ENCODE results near the gene TGFB1.

Gene TGFB1

GRCh38 chr19:41307090-41307875, 46.4 kb downstream of the TGFB1 start:
- Histone ChIP-seq H3K4me3 (ENCODE audit: low read length, poor library complexity, severe bottlenecking) (peak overlapping the region; percentile 46), H3K4me2 (ENCODE audit: low read depth, low read length, poor library complexity, severe bottlenecking) (peak overlapping the region; percentile 68), H3K79me2 (ENCODE audit: insufficient read depth, low read length) (peaks cover 27% of the 10 kb centered on the region), H3K4me1 (ENCODE audit: insufficient read depth, low read length, poor library complexity, severe bottlenecking) (peaks cover 43% of the 10 kb centered on the region), H2AFZ (ENCODE audit: low read length) (no peak overlapping the region), H3K27me3 (ENCODE audit: insufficient read depth, low read length, poor library complexity, severe bottlenecking) (no peaks in the 10 kb centered on the region), H3K9me3 (ENCODE audit: insufficient read depth, low read depth, low read length) (no peaks in the 10 kb centered on the region), H3K9ac (ENCODE audit: low read depth, low read length, poor library complexity, severe bottlenecking) (peak overlapping the region; percentile 59), H4K20me1 (ENCODE audit: insufficient read depth, low read length, poor library complexity, severe bottlenecking) (peaks cover 27% of the 10 kb centered on the region), H3K36me3 (ENCODE audit: insufficient read depth, low read length) (peaks cover 58% of the 10 kb centered on the region), H3K9me2 (replicated peaks; ENCODE audit: low read depth, low read length) (no peaks in the 10 kb centered on the region), H3F3A (ENCODE audit: low read depth) (peaks cover 6% of the 10 kb centered on the region; the same call in 1 of the 2 replicates)
- TF ChIP-seq EZH2phosphoT487 (IDR thresholded peaks at IDR 0.05; ENCODE audit: borderline replicate concordance), result no peak
- TF ChIP-seq, protein P1, sequence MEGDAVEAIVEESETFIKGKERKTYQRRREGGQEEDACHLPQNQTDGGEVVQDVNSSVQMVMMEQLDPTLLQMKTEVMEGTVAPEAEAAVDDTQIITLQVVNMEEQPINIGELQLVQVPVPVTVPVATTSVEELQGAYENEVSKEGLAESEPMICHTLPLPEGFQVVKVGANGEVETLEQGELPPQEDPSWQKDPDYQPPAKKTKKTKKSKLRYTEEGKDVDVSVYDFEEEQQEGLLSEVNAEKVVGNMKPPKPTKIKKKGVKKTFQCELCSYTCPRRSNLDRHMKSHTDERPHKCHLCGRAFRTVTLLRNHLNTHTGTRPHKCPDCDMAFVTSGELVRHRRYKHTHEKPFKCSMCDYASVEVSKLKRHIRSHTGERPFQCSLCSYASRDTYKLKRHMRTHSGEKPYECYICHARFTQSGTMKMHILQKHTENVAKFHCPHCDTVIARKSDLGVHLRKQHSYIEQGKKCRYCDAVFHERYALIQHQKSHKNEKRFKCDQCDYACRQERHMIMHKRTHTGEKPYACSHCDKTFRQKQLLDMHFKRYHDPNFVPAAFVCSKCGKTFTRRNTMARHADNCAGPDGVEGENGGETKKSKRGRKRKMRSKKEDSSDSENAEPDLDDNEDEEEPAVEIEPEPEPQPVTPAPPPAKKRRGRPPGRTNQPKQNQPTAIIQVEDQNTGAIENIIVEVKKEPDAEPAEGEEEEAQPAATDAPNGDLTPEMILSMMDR (conservative IDR thresholded peaks at IDR 0.05; ENCODE audit: low read length), result no peak

DNA sequence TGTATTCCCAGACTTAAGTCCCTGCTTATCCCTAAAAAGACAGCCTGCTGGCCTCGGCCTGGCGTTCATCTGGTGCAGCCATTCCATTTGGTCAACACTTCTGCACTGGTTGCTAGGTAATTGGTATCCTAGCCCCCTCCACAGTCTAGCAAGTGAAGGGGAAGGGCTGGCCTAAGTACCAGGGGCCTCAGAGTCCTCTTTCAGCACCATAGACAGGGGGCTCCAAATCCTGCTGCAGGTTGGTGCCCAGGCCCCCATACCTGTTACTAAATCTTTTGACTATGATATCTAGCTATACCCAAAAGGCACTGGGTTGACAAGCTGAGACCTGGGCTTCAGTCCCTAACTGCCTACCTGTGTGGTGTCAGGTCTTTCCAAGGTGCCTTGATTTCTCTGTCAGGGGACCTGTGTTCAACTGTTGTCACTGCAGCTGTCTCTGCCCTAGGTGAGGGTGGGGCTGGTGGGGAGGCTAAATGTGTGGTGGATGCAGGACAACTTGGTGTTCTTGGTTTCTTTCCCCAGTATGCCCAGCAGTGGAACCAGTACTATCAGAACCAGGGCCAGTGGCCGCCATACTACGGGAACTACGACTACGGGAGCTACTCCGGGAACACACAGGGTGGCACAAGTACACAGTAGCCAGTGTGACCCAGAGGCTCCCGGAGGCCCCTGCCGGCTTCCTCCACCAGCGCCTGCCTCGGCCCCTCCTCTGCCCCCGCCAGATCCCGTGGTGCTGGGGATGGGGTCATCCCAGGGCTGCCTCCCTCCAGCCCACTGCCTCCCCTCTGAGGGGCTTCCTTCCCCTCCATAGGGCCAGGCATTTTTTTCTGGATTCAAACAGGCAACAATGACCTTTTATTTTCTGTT, 47.6 kb downstream of the TGFB1 start:
- H3K9me2 ChIP-seq (replicated peaks; ENCODE audit: low read depth, low read length), result no peaks in the 10 kb centered on the region
- TF ChIP-seq, protein P1 (conservative IDR thresholded peaks at IDR 0.05; ENCODE audit: low read length), result no peak
- TF ChIP-seq EZH2phosphoT487 (IDR thresholded peaks at IDR 0.05; ENCODE audit: borderline replicate concordance), result no peak
- no peak overlapping the region for H2AFZ ChIP-seq (ENCODE audit: low read length)
- H3K9me3 ChIP-seq (ENCODE audit: insufficient read depth, low read depth, low read length), result no peaks in the 10 kb centered on the region
- peaks cover 32% of the 10 kb centered on the region for H4K20me1 ChIP-seq (ENCODE audit: insufficient read depth, low read length, poor library complexity, severe bottlenecking)
- peaks cover 6% of the 10 kb centered on the region; the same call in 1 of the 2 replicates for H3F3A ChIP-seq (ENCODE audit: low read depth)
- peaks cover 41% of the 10 kb centered on the region for H3K4me1 ChIP-seq (ENCODE audit: insufficient read depth, low read length, poor library complexity, severe bottlenecking)
- no peaks in the 10 kb centered on the region for H3K27me3 ChIP-seq (ENCODE audit: insufficient read depth, low read length, poor library complexity, severe bottlenecking)
- peak overlapping the region; percentile 68 for H3K4me2 ChIP-seq (ENCODE audit: low read depth, low read length, poor library complexity, severe bottlenecking)
- H3K4me3 ChIP-seq (ENCODE audit: low read length, poor library complexity, severe bottlenecking), result no peak overlapping the region
- peaks cover 69% of the 10 kb centered on the region for H3K36me3 ChIP-seq (ENCODE audit: insufficient read depth, low read length)
- peak overlapping the region; percentile 59 for H3K9ac ChIP-seq (ENCODE audit: low read depth, low read length, poor library complexity, severe bottlenecking)
- peaks cover 16% of the 10 kb centered on the region for H3K79me2 ChIP-seq (ENCODE audit: insufficient read depth, low read length)

DNA sequence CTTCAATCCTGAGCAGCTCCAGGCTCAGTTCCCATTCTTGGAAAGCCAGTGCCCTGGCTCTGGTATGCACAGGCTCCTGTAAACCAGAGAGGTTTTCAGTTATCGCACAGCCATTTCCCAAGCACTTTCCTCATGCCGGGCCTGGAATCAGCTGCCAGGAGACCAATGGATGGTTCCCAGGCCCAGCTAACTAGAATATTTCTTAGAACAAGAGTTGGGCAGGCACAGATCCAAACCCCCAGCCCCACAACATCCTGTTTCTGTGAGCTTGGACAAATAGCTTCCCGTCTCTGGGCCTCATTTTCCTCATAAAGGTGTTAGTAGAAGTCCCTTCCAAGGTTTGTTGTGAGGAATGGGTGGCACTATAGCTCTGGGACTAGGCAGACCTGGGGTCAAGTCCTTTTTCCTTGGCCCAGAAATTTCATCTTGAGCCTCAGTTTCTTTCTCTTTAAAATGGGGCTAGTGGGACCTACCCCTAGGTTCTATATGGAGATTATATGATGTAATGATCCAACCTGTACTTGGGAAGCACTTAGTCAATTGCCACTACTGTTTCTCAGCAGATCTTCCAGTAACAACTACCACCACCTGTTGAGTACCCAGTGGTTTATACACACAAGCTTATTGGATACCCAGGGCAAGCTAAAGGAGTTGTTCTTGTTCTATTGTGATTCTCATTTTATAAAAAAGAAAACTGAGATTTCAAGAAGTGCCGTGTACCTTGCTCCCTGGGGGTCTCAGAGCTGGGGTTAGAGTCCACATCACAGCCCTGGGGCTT, 48.8 kb downstream of the TGFB1 start:
- no peak overlapping the region for H2AFZ ChIP-seq (ENCODE audit: low read length)
- peaks cover 38% of the 10 kb centered on the region for H4K20me1 ChIP-seq (ENCODE audit: insufficient read depth, low read length, poor library complexity, severe bottlenecking)
- H3K27me3 ChIP-seq (ENCODE audit: insufficient read depth, low read length, poor library complexity, severe bottlenecking), result no peaks in the 10 kb centered on the region
- no peak overlapping the region for H3K4me2 ChIP-seq (ENCODE audit: low read depth, low read length, poor library complexity, severe bottlenecking)
- no peaks in the 10 kb centered on the region for H3K9me2 ChIP-seq (replicated peaks; ENCODE audit: low read depth, low read length)
- H3K79me2 ChIP-seq (ENCODE audit: insufficient read depth, low read length), result peaks cover 7% of the 10 kb centered on the region; the same call in 1 of the 2 replicates
- H3K36me3 ChIP-seq (ENCODE audit: insufficient read depth, low read length), result peaks cover 82% of the 10 kb centered on the region
- peaks cover 6% of the 10 kb centered on the region; the same call in 1 of the 2 replicates for H3F3A ChIP-seq (ENCODE audit: low read depth)
- no peak overlapping the region for H3K9ac ChIP-seq (ENCODE audit: low read depth, low read length, poor library complexity, severe bottlenecking)
- TF ChIP-seq, protein P1 (conservative IDR thresholded peaks at IDR 0.05; ENCODE audit: low read length), result no peak
- TF ChIP-seq EZH2phosphoT487 (IDR thresholded peaks at IDR 0.05; ENCODE audit: borderline replicate concordance), result no peak
- no peaks in the 10 kb centered on the region for H3K9me3 ChIP-seq (ENCODE audit: insufficient read depth, low read depth, low read length)
- H3K4me3 ChIP-seq (ENCODE audit: low read length, poor library complexity, severe bottlenecking), result no peak overlapping the region
- peaks cover 34% of the 10 kb centered on the region for H3K4me1 ChIP-seq (ENCODE audit: insufficient read depth, low read length, poor library complexity, severe bottlenecking)

All from Loucy (cell line).